Activated CD4-positive, alpha-beta T cell treated with anti-CD3 and anti-CD28 coated beads, Interleukin-2, Interleukin-6, amounts not matched to agents 100 ng/mL and 50 ng/mL, durations not matched to agents 16 hours and 8 hours (primary cell): Measurements from ENCODE around the gene DUXB.

Source experiments
- DNase-seq: peaks from one replicate; pipeline ENCODE4 v3.0.0-alpha.2; 2020

DUXB gene

DNA sequence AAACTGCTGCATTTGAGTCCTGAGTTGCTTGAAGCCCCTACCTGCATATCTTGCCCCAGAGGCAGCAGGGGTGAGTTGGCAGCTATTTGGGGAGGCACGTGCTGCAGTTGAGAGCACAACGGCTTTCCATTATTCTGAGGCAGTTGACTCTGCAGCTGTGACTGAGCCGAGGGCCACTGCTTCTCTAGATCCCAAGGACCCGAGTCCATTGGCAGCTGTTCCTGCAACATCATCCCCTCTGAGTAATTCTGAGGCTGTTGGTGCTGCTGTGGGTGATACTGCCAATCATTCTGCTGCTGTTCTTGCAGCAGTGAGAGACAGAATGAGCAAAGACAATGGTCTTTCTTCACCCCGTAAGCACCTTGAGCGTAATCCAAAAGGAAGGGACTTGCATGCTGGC, 40.9 kb downstream of the DUXB start:
- no peak for DNase-seq

- no peak for DNase-seq
These were observed 43.1 kb downstream of the DUXB start for GRCh38 chr16:75658175-75658574.

DNA sequence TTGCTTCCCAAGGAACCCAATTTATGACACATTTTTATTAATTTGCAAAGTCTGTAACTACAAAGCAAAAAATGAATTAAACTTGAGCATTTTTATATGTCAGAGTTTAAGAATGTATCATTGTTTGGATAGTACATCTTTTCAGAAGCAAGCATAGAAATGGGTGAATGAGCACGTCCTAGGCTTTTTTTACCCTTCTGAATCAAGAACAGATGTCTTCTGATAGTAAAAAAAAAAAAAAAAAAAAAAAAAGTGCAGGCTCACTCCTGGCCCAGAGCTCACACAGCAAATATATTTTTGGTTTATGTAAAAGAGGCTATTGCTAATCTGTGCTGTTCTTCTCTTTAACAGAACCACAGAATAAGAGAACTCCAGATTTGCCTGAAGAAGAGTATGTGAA, 47.3 kb downstream of the DUXB start:
- DNase-seq, result no peak

DNA sequence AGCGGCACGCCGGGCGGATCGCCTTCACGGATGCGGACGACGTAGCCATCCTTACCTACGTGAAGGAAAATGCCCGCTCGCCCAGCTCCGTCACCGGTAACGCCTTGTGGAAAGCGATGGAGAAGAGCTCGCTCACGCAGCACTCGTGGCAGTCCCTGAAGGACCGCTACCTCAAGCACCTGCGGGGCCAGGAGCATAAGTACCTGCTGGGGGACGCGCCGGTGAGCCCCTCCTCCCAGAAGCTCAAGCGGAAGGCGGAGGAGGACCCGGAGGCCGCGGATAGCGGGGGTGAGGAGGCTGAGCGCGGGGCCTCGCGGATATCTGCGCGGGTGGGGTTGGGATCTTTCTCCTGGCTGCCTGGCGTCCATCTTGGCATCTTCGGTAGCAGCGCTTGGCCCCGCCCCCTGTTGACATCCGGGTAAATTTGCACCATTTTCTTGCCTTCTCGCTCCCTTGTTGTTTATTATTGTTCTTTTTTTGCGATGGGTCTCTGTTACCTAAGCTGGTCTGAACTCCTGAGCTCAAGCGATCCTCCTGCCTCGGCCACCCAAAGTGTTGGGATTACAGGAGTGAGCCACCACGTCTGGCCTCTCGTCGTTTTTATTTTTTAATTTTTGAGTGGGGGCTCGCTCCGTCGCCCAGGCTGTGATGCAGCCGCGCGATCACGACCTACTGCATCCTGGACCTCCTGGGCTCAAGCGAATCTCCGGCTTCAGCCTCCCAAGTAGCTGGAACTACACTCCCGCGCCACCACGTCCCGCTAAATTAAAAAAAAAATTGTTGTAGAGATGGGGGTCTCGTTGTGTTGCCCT, 52.8 kb downstream of the DUXB start:
- DNase-seq, result peak; percentile 85

DNA sequence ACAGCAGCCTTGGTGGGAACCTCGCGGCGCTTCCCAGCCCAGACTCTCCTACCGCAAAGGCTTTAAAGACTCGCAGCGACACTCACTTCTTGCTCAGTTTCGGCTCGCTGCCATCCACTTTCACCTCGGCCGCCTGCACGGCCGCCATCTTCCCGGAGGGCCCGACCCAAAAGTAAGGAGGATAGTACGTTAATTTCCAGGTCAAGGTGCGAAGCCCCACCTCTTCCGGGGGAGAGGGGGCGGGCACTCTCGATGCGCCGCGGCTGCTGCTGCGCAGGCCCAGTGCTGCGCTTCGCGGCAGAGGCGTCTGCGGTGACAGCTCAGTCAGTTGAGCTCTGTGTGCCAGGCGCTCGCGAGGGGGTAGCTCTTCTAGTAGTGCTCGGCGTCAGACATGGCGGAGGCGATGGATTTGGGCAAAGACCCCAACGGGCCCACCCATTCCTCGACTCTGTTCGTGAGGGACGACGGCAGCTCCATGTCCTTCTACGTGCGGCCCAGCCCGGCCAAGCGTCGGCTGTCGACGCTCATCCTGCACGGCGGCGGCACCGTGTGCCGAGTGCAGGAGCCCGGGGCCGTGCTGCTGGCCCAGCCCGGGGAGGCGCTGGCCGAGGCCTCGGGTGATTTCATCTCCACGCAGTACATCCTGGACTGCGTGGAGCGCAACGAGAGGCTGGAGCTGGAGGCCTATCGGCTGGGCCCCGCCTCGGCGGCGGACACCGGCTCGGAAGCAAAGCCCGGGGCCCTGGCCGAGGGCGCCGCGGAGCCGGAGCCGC, 53.6 kb downstream of the DUXB start, which contains the start of the genes KARS1 and TERF2IP:
Gene KARS1 (minus strand): TSS at position 174 of the 773 bp plus-strand sequence. CDS start 26 bp downstream, at position 148.
Gene TERF2IP (plus strand): TSS at position 282 of the 773 bp plus-strand sequence. CDS start 110 bp downstream, at position 392.
- DNase-seq, result peak; percentile 96

DNA sequence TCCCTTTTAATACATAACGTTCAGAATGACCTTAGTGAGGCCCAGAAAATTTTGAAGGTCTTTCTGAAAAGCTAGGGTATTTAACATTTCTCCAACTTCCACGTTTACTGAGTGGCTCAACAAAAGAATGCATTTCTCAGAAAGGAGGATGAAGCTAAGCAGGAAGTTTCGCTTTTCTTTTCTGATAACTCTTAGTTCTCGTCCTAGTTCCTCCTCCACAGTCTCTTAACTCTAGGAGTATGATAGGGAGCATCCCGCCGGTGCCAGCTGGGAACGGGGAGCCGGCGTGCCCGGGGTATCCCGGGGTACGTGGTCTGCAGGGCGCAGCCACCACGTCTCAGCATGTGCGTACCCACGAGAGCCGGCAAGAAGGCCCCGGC, 54.2 kb downstream of the DUXB start:
- DNase-seq, result no peak

GRCh38 chr16:75644240-75645012, 56.8 kb downstream of the DUXB start:
- no peak for DNase-seq
